Activated CD4-positive, CD25-positive, alpha-beta regulatory T cell treated with anti-CD3 and anti-CD28 coated beads, Interleukin-2, amount 50 U/mL, for 24 hours (primary cell): ENCODE measurements around the gene CYB561A3.
"Not testable (repeated sequence)": the region's sequence is repeated elsewhere in the genome, so short reads cannot be mapped to it uniquely, and the experiment has no call there.

Experiments used
- ATAC-seq, 2 donors: fragments of 150-1000 bp; cut with Tn5 transposase; one replicate each; pipeline ENCODE4 v1.10.0; 2021; ENCODE audit warnings: mild to moderate bottlenecking in 1 of 2, moderate library complexity in 1 of 2

CYB561A3 gene

DNA sequence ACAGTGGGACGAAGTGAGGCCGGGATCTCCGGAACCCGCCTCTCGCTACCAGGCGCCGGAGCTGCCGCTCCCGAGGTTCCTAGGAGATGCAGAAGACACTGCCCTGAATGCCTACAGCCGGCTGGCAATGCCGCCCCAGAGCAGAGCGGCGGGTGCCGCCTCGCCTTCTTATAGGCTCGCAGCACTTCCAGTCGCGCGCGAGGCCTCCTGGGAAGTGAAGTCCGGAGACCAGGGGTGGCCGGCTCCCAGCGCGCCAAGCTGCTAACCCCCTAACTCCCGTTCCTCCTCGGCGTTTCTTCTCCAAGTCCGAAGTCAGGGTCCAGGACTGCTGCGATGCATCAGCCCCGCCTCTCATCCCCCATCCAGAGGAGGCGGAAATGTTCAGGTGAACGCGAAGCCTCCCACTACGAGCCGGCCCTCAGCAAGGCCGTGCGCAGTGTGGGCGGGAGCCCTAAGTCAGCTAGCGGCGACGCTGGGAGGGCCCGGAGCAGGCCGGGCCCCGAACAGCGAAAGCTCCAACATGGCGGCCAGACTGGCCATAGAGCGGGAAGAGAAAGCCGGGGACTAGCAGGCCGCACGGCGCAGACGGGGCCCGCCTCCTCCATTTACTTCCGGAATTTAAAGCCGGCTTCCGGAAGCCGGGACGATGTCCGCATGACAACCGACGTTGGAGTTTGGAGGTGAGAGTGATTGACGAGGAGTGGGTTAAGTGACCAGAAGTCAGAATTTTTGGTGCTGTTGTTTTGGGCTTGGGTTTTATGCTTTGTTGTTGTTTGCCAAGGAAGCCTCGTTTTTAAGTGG is at the start of gene CYB561A3, which contains the start of gene TMEM138:
CYB561A3 (minus strand) TSS at position 142 of the 801 bp plus-strand sequence. CDS start 5,169 bp downstream, outside the sequence.
TMEM138 (plus strand) TSS at position 634 of the 801 bp plus-strand sequence. CDS start 2,017 bp downstream, outside the sequence.
- ATAC-seq, result peak; percentile 95

DNA sequence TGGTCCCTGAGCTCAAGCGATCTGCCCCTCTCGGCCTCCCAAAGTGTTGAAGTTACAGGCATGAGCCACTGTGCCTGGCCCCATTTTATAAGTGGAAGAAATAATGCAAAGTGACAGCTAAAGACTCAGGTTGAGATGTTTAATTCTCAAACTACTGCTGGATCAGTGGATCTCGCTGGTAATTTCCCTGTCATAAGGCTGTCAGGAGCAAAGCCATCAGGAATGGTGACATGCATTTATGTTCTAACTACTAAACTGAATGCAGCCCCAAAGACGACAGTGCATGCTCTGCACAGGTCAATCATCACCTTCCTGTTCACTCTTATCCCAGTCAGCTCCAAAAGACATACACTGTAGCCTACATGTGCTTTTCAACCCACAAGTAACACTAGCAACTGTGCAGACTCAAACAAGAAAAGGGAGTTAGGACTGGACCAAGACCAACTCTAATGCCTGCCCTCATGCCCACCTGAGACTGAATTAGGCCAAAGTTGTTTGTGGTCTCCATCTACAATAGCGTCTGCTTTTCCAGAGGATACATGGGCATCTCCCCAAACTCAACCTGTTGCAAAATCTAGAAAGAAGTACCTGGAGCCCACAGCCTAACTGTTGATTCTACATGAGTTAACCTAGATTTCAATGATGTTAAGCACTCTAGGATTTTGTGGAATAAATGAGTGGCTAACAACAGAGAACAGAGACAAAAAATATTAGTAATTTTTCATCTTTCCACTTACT is 45.5 kb upstream of the CYB561A3 start:
- ATAC-seq, result no peak

GRCh38 chr11:61406067-61406466 is 44.4 kb upstream of the CYB561A3 start:
- no peak for ATAC-seq

- no peak for ATAC-seq
These were observed 43.0 kb upstream of the CYB561A3 start for GRCh38 chr11:61404641-61405040.

- ATAC-seq, result no peak
These were observed 42.4 kb upstream of the CYB561A3 start for GRCh38 chr11:61404103-61404502.

DNA sequence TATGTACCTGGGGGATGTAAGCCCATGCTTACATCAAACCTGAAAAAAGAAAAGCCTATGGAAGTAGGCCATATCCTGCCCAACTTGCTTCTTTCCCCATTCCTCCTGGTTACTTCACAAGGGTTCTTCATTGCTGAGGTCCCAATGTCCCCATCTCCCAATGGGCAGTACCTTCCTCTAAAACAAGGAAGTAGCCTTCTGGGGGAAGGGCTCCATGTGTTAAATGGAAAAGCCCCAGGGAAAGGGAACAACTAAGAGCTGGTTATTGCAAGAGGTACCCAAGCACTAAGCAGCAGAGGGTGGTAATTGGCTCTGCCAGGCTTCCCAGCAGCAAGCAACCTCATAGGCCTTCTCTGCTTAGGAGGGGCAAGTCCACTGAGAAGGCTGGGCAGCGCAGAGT is 42.0 kb upstream of the CYB561A3 start:
- no peak for ATAC-seq

DNA sequence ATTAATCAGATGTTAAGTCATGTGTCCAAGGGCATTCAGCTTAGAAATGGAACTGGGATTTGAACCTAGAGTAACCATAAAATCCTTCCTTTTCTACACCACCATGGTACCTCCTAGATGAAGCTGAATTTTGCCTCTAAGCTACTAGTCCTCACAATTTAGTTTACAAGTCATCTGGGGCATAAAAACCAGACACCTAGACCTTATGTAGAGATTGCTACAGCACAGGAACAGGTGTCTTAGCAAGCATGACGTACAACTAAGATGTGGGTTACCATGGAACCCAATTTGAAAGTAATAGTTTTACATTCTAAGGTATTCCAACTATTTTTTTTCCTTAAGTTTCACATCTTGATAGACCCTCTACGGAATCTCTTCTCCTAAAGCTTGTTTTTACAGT is 39.9 kb upstream of the CYB561A3 start:
- ATAC-seq, result no peak

DNA sequence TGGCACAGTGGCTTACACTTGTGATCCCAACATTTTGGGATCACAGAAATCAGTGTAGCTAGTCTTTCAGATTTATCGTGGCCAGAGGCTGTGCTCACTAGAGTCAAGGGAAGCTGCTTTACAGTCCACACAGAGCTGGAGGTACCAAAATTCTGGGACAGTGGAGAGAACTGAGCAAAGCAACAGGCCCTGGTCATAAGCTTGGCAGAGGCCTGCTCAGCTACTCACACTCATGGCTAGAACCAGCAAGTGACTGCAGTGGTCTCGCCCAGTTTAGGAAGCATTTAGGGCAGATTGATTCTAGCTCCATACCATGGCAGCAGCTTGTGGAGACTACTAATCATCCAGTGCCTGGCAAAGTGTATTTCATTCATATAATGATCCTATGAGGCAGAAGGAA is 39.5 kb upstream of the CYB561A3 start:
- no peak for ATAC-seq

- peak in 1 of 2 donors; percentile 36 for ATAC-seq
These were observed 31.4 kb upstream of the CYB561A3 start for GRCh38 chr11:61392981-61393595.

DNA sequence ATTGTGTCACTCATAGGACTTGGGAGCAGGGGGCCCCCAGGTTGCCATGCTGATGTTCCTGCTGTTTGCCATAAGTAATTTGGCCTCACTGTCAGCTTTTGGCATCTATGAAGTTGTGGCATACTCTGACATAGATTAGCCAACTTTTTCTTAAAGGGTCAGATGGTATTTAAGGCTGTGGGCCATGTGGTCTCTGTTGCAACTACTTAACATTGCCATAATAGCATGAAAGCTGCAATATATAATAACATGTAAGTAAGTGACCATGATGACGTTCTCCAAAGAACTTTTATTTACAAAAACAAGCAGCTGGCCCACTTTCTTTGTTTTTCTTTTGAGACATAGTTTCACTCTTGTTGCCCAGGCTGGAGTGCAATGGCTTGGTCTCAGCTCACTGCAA is 28.5 kb upstream of the CYB561A3 start:
- ATAC-seq, result no peak

GRCh38 chr11:61384271-61385242 is 22.9 kb upstream of the CYB561A3 start:
- no peak for ATAC-seq

- ATAC-seq, result not testable (repeated sequence)
These were observed 22.2 kb upstream of the CYB561A3 start for GRCh38 chr11:61383859-61384258.

DNA sequence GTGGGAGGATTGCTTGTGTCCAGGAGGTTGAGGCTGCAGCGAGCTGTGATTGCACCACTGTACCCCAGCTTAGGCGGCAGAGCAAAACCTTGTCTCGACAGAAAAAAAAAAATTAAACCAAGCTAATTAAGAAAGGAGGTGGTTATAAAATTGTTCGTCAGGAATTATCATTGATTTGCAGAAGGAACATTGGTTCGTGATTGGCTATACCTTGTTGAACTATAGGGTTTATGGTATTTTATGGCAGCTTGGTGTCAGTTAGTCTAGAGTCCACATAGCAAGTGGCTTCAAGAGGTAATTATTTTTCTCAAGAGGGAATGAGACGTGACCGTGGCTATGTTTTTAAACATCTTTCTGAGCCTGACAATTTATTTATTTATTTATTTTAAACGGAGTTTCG is 19.2 kb upstream of the CYB561A3 start:
- no peak for ATAC-seq

GRCh38 chr11:61378713-61379313 is 17.1 kb upstream of the CYB561A3 start:
- no peak for ATAC-seq

GRCh38 chr11:61377461-61378160 is 15.9 kb upstream of the CYB561A3 start:
- no peak for ATAC-seq

DNA sequence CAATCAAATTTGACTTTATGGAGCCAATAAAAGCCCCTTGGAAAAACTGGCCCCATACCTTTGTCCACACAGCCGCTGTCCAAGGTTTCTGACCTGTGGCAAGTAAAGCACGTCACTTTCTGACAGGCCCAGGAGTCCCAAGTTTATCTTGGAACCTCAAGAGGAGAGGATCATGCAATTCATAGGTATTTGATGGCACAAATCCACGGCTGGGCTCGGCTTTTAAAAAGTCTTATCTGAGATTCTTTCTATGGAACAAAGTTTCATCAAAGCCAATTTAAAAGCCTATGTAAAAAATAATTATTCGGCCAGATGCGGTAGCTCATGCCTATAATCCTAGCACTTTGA is 14.1 kb upstream of the CYB561A3 start:
- no peak for ATAC-seq

DNA sequence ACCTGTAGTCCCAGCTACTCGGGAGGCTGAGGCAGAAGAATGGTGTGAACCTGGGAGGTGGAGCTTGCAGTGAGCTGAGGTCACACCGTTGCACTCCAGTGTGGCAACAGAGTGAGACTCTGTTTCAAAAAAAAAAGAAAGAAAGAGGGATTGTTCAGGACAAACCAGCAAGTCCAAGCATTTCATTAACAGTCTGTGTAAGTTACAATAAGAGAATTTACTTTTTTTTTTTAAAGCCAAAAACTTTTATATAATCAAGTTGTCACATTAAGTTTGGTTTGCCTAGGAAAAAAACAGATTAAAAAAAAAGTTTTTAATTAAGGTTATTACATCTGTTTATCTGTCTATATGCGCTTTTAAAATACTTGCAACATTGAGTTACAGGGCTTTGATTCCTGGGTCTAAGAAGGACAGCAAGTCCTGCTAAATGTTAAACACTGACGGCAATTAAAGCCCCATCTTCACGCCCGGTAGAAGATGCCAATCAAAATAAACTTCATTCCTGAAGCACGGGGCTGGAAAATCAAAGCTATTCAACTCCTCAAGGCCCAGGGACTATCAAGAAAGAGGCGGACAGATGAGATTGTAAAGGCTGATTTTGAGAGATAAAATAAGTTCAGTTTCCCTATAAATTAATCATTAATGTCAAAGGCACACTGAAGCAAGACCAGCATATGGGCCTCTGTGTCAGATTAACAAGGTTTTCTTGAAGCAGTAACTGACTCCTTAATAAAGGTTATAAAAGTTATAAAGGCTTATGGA is 11.2 kb upstream of the CYB561A3 start:
- no peak for ATAC-seq

DNA sequence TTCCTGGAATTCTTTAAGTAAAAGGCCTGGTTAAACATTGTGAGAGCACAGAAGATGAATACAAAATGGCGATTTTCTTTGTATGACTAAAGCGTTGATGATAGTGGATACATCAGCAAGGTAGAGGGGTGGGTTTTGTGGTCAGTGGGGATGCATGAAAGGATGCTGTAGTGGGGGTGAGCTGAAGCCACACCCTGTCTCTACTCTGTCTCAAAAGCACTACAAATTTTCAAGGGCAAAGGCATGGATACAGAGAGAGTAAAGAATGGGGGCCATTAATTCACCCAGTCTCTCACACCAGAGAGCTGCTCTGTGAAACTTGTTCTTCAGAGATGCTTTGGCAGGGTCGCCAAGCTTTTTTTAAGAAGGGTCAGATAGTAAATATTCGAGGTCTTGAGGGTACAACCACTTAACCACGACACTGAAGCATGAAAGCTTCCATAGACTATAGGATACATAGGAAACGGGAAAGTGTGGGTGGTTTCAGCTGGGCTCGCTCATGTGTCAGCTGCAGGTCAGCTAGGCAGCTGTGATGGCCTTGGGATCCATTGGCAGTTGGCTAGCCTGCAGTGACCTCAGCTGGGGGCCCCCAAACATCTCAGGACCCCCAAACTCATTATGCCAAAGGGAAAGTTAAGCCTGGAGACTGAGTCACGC is 8.8 kb upstream of the CYB561A3 start:
- no peak for ATAC-seq

- ATAC-seq, result no peak
These were observed 8.0 kb upstream of the CYB561A3 start for GRCh38 chr11:61369372-61370348.
